Measurements from ENCODE around the gene REEP1. TPM values are rescaled to one million over a fixed set of nuclear protein-coding genes. Genes with fewer than 3 reads are reported as not detected.
A peak's percentile ranks its signal among the peaks of the same experiment; 100 is the strongest.

Gene REEP1
- total RNA-seq, 1 experiment from 2014 or later = 2.1 TPM

- DNase-seq = peak in 1 of 2 experiments; percentile 22
- H3K27me3 ChIP-seq = peaks cover 16% of the 10 kb centered on the region
- peaks cover 12% of the 10 kb centered on the region for H3K4me1 ChIP-seq
- peak overlapping the region; percentile 56 for H3K4me3 ChIP-seq
- H3K27ac ChIP-seq = no peak overlapping the region
- H3K9me3 ChIP-seq (replicated peaks) = peaks cover 2% of the 10 kb centered on the region
- no peaks in the 10 kb centered on the region for H3K36me3 ChIP-seq
These were observed 1.4 kb downstream of the REEP1 start for GRCh38 chr2:86335865-86336674.

DNA sequence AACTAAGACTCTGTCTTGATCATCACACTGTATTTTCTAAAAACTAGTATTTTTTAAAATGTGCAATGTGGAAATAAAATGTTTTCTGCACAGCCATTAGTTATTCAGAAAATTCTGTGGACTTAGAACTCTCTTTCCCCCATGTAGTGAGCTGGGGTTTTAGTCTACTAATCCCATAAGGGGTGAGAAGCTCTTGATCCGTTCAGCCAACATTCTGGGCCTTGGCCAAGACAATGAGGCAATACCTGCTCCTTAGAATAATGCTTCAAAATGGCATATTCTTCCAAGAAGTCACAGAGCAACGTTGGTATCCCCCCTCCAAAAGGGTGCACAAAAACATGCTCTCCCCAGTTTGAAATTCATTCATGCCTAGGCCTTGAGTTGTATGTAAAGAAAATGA, 4.0 kb downstream of the REEP1 start:
- no peak overlapping the region for H3K27ac ChIP-seq
- no peaks in the 10 kb centered on the region for H3K36me3 ChIP-seq
- H3K27me3 ChIP-seq = peaks cover 16% of the 10 kb centered on the region
- DNase-seq = no peak
- no peak overlapping the region for H3K4me3 ChIP-seq
- H3K4me1 ChIP-seq = peaks cover 12% of the 10 kb centered on the region
- H3K9me3 ChIP-seq (replicated peaks) = no peaks in the 10 kb centered on the region

- H3K4me1 ChIP-seq = peaks cover 9% of the 10 kb centered on the region; the same call in 1 of the 2 replicates
- peaks cover 10% of the 10 kb centered on the region for H3K27me3 ChIP-seq
- no peaks in the 10 kb centered on the region for H3K36me3 ChIP-seq
- no peak for DNase-seq
- H3K4me3 ChIP-seq = no peak overlapping the region
- no peaks in the 10 kb centered on the region for H3K9me3 ChIP-seq (replicated peaks)
- H3K27ac ChIP-seq = no peak overlapping the region
These were observed 4.8 kb downstream of the REEP1 start for GRCh38 chr2:86332654-86333053.

DNA sequence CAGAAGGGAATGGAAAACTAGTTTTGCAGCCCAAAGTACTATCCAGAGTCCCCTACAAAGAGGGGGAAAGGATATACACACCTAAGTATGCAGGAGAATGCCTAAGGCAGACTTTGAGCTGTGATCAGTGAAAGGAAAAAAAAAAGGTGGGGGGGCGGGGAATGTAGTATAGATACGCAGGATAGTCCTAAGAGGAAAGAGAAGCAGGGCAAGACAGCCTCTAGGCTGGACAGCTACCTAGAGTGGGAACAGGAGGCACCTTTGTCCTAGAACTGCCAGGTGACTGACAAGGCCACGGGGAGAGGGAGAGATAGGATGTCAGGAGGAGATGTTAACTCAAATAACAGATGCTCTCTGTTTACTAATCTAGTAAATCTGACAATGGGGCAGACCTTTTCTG, 6.0 kb downstream of the REEP1 start:
- DNase-seq = no peak
- H3K4me3 ChIP-seq = no peak overlapping the region
- H3K27me3 ChIP-seq = peaks cover 6% of the 10 kb centered on the region; the same call in 1 of the 2 replicates
- no peak overlapping the region for H3K27ac ChIP-seq
- H3K9me3 ChIP-seq (replicated peaks) = no peaks in the 10 kb centered on the region
- no peaks in the 10 kb centered on the region for H3K36me3 ChIP-seq
- peaks cover 5% of the 10 kb centered on the region; the same call in 1 of the 2 replicates for H3K4me1 ChIP-seq

DNA sequence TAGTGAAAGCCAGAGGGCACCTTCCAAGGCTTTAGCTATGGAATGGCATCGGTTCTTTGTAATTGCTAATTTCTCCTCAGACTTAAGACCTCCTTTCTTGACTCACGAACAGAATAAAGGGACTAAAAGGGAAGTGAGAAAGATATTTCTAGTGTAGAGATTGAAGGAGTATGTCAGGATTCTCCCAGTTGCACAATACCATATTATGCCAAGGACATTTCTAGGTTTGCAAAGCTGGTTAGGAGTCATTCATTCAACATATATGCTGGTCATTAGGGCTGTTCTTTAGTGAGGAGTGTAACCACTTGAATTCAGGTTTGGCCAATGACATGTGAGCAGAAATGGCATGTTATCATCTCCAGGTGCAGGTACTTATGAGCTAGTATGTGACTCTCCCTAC, 7.4 kb downstream of the REEP1 start:
- Histone ChIP-seq H3K4me3 (no peak overlapping the region), H3K27me3 (no peaks in the 10 kb centered on the region), H3K27ac (no peak overlapping the region), H3K36me3 (no peaks in the 10 kb centered on the region), H3K9me3 (replicated peaks) (no peaks in the 10 kb centered on the region), H3K4me1 (no peaks in the 10 kb centered on the region)
- no peak for DNase-seq

GRCh38 chr2:86323273-86324021, 14.0 kb downstream of the REEP1 start:
- no peaks in the 10 kb centered on the region; the same call in 1 of the 2 replicates for H3K27me3 ChIP-seq
- H3K4me1 ChIP-seq = no peaks in the 10 kb centered on the region
- DNase-seq = no peak
- H3K9me3 ChIP-seq (replicated peaks) = no peaks in the 10 kb centered on the region
- H3K27ac ChIP-seq = no peak overlapping the region
- H3K36me3 ChIP-seq = no peaks in the 10 kb centered on the region
- H3K4me3 ChIP-seq = no peak overlapping the region

GRCh38 chr2:86319700-86320580, 17.5 kb downstream of the REEP1 start:
- H3K36me3 ChIP-seq = no peaks in the 10 kb centered on the region
- H3K9me3 ChIP-seq (replicated peaks) = no peaks in the 10 kb centered on the region
- no peak overlapping the region for H3K4me3 ChIP-seq
- no peak for DNase-seq
- H3K4me1 ChIP-seq = no peaks in the 10 kb centered on the region
- H3K27ac ChIP-seq = no peak overlapping the region
- H3K27me3 ChIP-seq = no peaks in the 10 kb centered on the region; the same call in 1 of the 2 replicates

DNA sequence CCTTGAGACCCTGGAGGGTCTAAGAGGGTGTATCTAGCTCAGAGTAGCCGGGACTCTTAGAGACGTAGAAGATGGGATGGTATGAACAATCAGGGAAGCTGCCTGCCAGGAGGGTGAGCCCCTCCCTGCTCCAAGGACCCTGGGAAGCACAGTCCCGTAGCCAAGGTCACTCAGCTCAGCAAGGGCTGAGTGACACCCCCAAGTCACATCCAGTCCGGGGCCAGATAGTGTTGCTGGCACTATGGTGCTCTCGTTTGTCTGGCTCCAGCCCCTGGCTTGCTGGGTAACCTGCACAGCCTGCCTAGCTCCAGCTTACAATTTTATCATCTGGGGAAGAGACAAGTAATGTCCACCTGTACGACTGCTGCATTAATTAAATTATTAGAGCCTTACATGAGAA, 22.3 kb downstream of the REEP1 start:
- Histone ChIP-seq H3K27ac (no peak overlapping the region), H3K4me1 (no peaks in the 10 kb centered on the region), H3K27me3 (no peaks in the 10 kb centered on the region; the same call in 1 of the 2 replicates), H3K9me3 (replicated peaks) (no peaks in the 10 kb centered on the region), H3K36me3 (no peaks in the 10 kb centered on the region), H3K4me3 (no peak overlapping the region)
- DNase-seq = no peak

DNA sequence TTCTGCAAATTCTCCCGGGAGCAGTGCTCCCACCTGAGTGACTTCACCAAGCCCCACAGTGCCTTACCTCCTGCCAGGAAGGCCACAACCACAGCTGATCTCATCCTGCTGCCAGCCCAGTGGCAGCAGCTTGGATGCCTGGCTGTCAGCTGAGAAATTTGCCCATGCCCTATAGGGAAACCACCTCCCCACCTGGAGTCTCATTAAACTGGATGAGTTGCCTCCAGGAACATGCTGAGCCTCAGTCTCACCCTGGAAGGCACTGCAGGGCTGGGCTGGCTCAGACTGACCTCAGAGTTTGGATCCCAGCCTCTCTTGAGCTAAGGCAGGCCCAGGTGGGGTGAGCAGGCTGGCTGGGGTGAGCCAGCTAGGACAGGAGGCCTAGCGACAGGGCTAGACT, 23.3 kb downstream of the REEP1 start:
- Histone ChIP-seq H3K36me3 (no peaks in the 10 kb centered on the region), H3K27me3 (no peaks in the 10 kb centered on the region; the same call in 1 of the 2 replicates), H3K9me3 (replicated peaks) (no peaks in the 10 kb centered on the region), H3K27ac (no peak overlapping the region), H3K4me1 (no peaks in the 10 kb centered on the region), H3K4me3 (no peak overlapping the region)
- DNase-seq = no peak

DNA sequence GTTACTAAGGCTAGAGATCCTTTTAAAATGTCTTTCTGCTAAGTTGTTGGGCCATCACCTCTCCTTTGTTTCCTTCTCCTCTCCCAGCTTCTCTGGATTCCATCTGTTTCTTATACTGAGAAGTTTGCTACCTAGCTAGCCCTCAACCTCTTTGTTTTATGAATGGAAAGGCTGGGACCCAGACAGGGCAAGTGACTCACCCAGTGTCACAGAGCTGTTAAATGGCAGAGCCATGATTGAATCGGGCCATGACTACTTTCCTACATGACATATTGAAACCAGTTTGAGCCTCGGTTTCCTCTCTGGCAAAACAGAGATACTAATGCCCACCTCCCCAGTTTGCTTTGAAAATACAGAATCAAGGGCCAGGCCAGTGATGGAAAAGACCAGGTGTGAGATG, 24.1 kb downstream of the REEP1 start:
- H3K27me3 ChIP-seq = no peaks in the 10 kb centered on the region; the same call in 1 of the 2 replicates
- DNase-seq = no peak
- H3K27ac ChIP-seq = no peak overlapping the region
- H3K4me3 ChIP-seq = no peak overlapping the region
- no peaks in the 10 kb centered on the region for H3K4me1 ChIP-seq
- no peaks in the 10 kb centered on the region for H3K36me3 ChIP-seq
- no peaks in the 10 kb centered on the region for H3K9me3 ChIP-seq (replicated peaks)

GRCh38 chr2:86311879-86312278, 25.5 kb downstream of the REEP1 start:
- DNase-seq = no peak

GRCh38 chr2:86309966-86310365, 27.5 kb downstream of the REEP1 start:
- H3K4me1 ChIP-seq = no peaks in the 10 kb centered on the region
- H3K9me3 ChIP-seq (replicated peaks) = no peaks in the 10 kb centered on the region
- no peaks in the 10 kb centered on the region for H3K36me3 ChIP-seq
- H3K4me3 ChIP-seq = no peak overlapping the region
- no peak for DNase-seq
- no peaks in the 10 kb centered on the region; the same call in 1 of the 2 replicates for H3K27me3 ChIP-seq
- H3K27ac ChIP-seq = no peak overlapping the region

More at GRCh38 chr2:86311879-86312278, 25.5 kb downstream of the REEP1 start:
- no peak overlapping the region for H3K4me3 ChIP-seq
- no peaks in the 10 kb centered on the region for H3K9me3 ChIP-seq (replicated peaks)
- H3K36me3 ChIP-seq = no peaks in the 10 kb centered on the region
- H3K4me1 ChIP-seq = no peaks in the 10 kb centered on the region
- no peak overlapping the region for H3K27ac ChIP-seq
- no peaks in the 10 kb centered on the region; the same call in 1 of the 2 replicates for H3K27me3 ChIP-seq

DNA sequence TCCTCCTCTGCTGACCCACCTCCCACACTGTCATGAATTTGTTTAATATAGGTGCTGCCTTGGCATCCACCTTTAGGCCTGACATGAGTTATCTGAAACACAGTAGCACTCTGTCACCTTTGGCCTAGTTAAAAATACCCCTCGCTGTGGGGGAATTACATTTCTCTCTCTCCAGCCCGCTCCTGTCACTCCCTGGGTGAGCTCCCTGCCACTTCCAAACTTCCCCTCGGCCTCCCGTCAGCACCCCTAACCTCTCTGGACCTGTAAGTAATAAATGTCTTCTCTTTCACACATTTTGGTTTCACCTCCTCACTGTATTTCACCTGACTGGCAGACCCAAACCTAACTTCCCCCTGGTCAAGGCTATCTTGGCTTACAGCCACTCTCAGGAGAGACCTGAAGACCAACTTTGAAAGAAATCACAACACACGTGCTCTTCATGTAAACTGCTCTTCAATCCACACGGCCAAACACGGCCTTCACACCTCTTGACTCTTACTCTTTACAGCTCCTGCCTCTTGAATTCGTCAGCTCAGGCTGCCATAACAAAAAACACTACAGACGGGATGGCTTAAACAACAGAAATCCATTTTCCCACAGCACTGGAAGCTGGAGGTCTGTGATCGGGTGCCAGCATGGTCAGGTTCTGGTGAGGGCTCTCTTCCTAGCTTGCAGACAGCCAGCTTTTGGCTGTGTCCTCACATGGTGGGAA, 28.3 kb downstream of the REEP1 start:
- DNase-seq = no peak
- Histone ChIP-seq H3K27ac (no peak overlapping the region), H3K9me3 (replicated peaks) (no peaks in the 10 kb centered on the region), H3K27me3 (no peaks in the 10 kb centered on the region; the same call in 1 of the 2 replicates), H3K4me1 (no peaks in the 10 kb centered on the region), H3K36me3 (no peaks in the 10 kb centered on the region), H3K4me3 (no peak overlapping the region)

DNA sequence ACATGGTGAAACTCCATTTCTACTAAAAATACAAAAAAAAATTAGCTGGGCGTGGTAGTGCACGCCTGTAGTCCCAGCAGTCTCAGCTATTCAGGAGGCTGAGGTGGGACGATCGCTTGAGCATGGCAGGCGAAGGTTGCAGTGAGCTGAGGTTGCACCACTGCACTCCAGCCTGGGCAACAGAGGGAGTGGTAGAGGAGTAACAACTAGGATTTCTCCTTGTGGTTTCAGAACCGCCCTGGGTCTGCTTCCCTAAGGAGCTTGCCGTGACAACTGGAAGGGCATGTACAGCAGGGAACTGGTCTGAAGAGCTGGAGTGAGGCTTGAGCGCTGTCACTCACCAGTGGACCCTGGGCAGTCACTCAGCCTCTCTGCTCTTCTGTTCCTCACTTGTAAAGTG, 29.1 kb downstream of the REEP1 start:
- no peak for DNase-seq

More for the DNA sequence above, 29.1 kb downstream of the REEP1 start:
- H3K36me3 ChIP-seq = no peaks in the 10 kb centered on the region
- no peak overlapping the region for H3K27ac ChIP-seq
- no peaks in the 10 kb centered on the region; the same call in 1 of the 2 replicates for H3K27me3 ChIP-seq
- H3K4me3 ChIP-seq = no peak overlapping the region
- no peaks in the 10 kb centered on the region for H3K4me1 ChIP-seq
- no peaks in the 10 kb centered on the region for H3K9me3 ChIP-seq (replicated peaks)

Data from SJCRH30 (cell line).